ENCODE results near the gene MSANTD4.

DNA sequence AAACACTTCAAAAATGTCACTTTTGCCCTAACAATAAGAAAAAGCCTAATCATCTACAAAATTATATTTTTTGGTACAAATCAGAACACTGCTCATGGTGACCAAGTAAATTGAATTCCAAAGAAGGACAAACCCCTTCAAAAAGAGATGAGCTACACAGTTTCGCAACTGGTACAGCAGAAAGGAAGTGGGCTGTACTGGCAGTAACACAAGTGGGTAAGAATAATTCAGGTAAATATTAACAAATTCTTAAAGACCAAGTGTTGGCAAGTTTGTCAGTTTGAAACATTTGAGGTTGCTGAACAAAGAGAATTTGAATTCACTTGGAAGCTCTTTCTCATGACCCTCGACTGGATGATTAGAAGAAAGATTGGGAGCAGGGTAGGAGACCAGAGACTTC is 35.5 kb downstream of the MSANTD4 start:
- TF ChIP-seq, protein P1, sequence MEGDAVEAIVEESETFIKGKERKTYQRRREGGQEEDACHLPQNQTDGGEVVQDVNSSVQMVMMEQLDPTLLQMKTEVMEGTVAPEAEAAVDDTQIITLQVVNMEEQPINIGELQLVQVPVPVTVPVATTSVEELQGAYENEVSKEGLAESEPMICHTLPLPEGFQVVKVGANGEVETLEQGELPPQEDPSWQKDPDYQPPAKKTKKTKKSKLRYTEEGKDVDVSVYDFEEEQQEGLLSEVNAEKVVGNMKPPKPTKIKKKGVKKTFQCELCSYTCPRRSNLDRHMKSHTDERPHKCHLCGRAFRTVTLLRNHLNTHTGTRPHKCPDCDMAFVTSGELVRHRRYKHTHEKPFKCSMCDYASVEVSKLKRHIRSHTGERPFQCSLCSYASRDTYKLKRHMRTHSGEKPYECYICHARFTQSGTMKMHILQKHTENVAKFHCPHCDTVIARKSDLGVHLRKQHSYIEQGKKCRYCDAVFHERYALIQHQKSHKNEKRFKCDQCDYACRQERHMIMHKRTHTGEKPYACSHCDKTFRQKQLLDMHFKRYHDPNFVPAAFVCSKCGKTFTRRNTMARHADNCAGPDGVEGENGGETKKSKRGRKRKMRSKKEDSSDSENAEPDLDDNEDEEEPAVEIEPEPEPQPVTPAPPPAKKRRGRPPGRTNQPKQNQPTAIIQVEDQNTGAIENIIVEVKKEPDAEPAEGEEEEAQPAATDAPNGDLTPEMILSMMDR (IDR thresholded peaks at IDR 0.05; ENCODE audit: low read depth, low read length) = no peak
- TF ChIP-seq EZH2phosphoT487 (IDR thresholded peaks at IDR 0.05; ENCODE audit: low read depth) = no peak
